ENCODE results near the gene SFT2D1. TPM values are rescaled to one million over a fixed set of nuclear protein-coding genes. Genes with fewer than 3 reads are reported as not detected.

Gene SFT2D1
- total and polyA plus RNA-seq, 9 of the 15 experiments (the other 6 are each of a cell fraction or from before 2014, with no cell fraction given): 54.4 to 140 (median 74.6) TPM

GRCh38 chr6:166381733-166382499 is 39.6 kb upstream of the SFT2D1 start (continued):
- TF ChIP-seq MTA1 (IDR thresholded peaks at IDR 0.05; ENCODE audit: borderline replicate concordance) (peak; percentile 48), SMAD3 (CRISPR knock-in tag; conservative IDR thresholded peaks at IDR 0.05) (no peak), SIN3B (IDR thresholded peaks at IDR 0.05; ENCODE audit: low read depth) (peak; percentile 42; the same call in 1 of the 2 replicates), ZNF583 (CRISPR knock-in tag; IDR thresholded peaks at IDR 0.05) (no peak), NRF1 (conservative IDR thresholded peaks at IDR 0.05 in 1 of 2, IDR thresholded peaks at IDR 0.05 in 1 of 2) (peak; percentile 30 to 40; a peak in 1 of 4 replicates), THAP12 (CRISPR knock-in tag; IDR thresholded peaks at IDR 0.05) (peak; percentile 56; the same call in 1 of the 2 replicates), L3MBTL2 (IDR thresholded peaks at IDR 0.05) (peak; percentile 55), ZNF395 (CRISPR knock-in tag; IDR thresholded peaks at IDR 0.05) (0 out of 2 replicates have a peak, but pooled peaks have one; percentile 10), ZBTB33 (CRISPR knock-in tag; IDR thresholded peaks at IDR 0.05) (0 out of 2 replicates have a peak, but pooled peaks have one; percentile 65), PRDM10 (IDR thresholded peaks at IDR 0.05; ENCODE audit: partially characterized antibody) (peak; percentile 11), STAT6 (CRISPR knock-in tag; IDR thresholded peaks at IDR 0.05) (0 out of 2 replicates have a peak, but pooled peaks have one; percentile 45), CTBP1 (IDR thresholded peaks at IDR 0.05; ENCODE audit: borderline replicate concordance) (peak; percentile 95), KHSRP (IDR thresholded peaks at IDR 0.05) (no peak), HDAC6 (IDR thresholded peaks at IDR 0.05; ENCODE audit: low read depth, low read length) (no peak)
